GM19455 (cell line): ENCODE measurements around the gene NCBP3.
"Not testable (repeated sequence)": the region's sequence is repeated elsewhere in the genome, so short reads cannot be mapped to it uniquely, and the experiment has no call there.

Experiments used
- ATAC-seq: cut with Tn5 transposase; IDR thresholded peaks from one replicate; pipeline ENCODE4 v1.9.1; 2021; ENCODE audit not compliant: unreplicated experiment

Gene NCBP3

GRCh38 chr17:3794557-3795389 is 51.3 kb downstream of the NCBP3 start:
- no peak for ATAC-seq

GRCh38 chr17:3794152-3794551 is 51.9 kb downstream of the NCBP3 start:
- not testable (repeated sequence) for ATAC-seq

- ATAC-seq, result not testable (repeated sequence)
Observed at GRCh38 chr17:3793258-3793657, 52.8 kb downstream of the NCBP3 start.

GRCh38 chr17:3792481-3792880 is 53.6 kb downstream of the NCBP3 start:
- no peak for ATAC-seq

GRCh38 chr17:3788200-3788599 is 57.8 kb downstream of the NCBP3 start:
- no peak for ATAC-seq

GRCh38 chr17:3785323-3785722 is 60.7 kb downstream of the NCBP3 start:
- ATAC-seq, result not testable (repeated sequence)

GRCh38 chr17:3782751-3783150 is 63.3 kb downstream of the NCBP3 start:
- ATAC-seq, result no peak

- no peak for ATAC-seq
Observed at GRCh38 chr17:3780986-3781385, 65.1 kb downstream of the NCBP3 start.

- no peak for ATAC-seq
Observed at GRCh38 chr17:3777366-3778120, 68.5 kb downstream of the NCBP3 start.

GRCh38 chr17:3773966-3774365 is 72.1 kb downstream of the NCBP3 start:
- no peak for ATAC-seq

- no peak for ATAC-seq
Observed at GRCh38 chr17:3773511-3773910, 72.5 kb downstream of the NCBP3 start.

GRCh38 chr17:3772764-3773163 is 73.3 kb downstream of the NCBP3 start:
- no peak for ATAC-seq

- no peak for ATAC-seq
Observed at GRCh38 chr17:3771140-3771539, 74.9 kb downstream of the NCBP3 start.

GRCh38 chr17:3770466-3770865 is 75.6 kb downstream of the NCBP3 start:
- no peak for ATAC-seq

- ATAC-seq, result no peak
Observed at GRCh38 chr17:3768769-3769168, 77.3 kb downstream of the NCBP3 start.

GRCh38 chr17:3768341-3768740 is 77.7 kb downstream of the NCBP3 start:
- ATAC-seq, result no peak

- ATAC-seq, result no peak
Observed at GRCh38 chr17:3766779-3767178, 79.3 kb downstream of the NCBP3 start.

GRCh38 chr17:3765981-3766380 is 80.1 kb downstream of the NCBP3 start:
- ATAC-seq, result no peak

GRCh38 chr17:3763777-3764170 is 82.3 kb downstream of the NCBP3 start:
- no peak for ATAC-seq

- ATAC-seq, result no peak
Observed at GRCh38 chr17:3762922-3763776, 82.9 kb downstream of the NCBP3 start.

- ATAC-seq, result no peak
Observed at GRCh38 chr17:3761918-3762380, 84.1 kb downstream of the NCBP3 start.
